Measurements from ENCODE around the gene TP53RK.

DNA sequence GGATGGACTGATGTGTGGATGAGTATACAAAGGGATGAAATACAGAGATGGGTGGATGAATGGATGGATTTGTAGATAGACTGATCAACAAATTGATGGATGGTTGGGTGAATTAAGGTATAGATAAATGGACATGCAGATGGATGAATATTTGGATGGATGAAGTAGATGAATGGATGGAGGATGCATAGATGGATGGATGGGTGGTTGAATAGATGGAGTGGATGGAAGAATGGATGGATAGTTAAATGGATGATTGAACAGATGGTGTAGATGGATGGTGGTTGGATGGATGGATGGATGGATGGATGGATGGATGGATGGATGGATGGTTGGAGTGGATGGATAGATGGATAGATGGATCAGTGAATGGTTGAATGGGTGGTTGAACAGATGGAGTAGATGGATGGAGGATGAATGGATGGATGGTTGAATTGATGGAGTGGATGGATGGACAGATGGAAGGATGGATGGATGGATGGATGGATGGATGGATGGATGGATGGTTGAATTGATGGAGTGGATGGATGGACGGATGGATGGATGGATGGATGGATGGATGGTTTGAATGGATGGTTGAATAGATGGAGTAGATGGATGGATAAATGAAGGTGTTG, 35.2 kb upstream of the TP53RK start:
- TF ChIP-seq, protein P1, sequence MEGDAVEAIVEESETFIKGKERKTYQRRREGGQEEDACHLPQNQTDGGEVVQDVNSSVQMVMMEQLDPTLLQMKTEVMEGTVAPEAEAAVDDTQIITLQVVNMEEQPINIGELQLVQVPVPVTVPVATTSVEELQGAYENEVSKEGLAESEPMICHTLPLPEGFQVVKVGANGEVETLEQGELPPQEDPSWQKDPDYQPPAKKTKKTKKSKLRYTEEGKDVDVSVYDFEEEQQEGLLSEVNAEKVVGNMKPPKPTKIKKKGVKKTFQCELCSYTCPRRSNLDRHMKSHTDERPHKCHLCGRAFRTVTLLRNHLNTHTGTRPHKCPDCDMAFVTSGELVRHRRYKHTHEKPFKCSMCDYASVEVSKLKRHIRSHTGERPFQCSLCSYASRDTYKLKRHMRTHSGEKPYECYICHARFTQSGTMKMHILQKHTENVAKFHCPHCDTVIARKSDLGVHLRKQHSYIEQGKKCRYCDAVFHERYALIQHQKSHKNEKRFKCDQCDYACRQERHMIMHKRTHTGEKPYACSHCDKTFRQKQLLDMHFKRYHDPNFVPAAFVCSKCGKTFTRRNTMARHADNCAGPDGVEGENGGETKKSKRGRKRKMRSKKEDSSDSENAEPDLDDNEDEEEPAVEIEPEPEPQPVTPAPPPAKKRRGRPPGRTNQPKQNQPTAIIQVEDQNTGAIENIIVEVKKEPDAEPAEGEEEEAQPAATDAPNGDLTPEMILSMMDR (IDR thresholded peaks at IDR 0.05; ENCODE audit: low read depth, low read length, missing input control), result no peak
- TF ChIP-seq RAD21 (IDR thresholded peaks at IDR 0.05), result no peak
- TF ChIP-seq GABPA (IDR thresholded peaks at IDR 0.05 in 1 of 2, conservative IDR thresholded peaks at IDR 0.05 in 1 of 2), result no peak
- no peak for TF ChIP-seq FOXA1 (IDR thresholded peaks at IDR 0.05)
- no peak for TF ChIP-seq JUND (IDR thresholded peaks at IDR 0.05)
- no peak for TF ChIP-seq TAF1 (conservative IDR thresholded peaks at IDR 0.05)
- no peak for TF ChIP-seq YY1 (IDR thresholded peaks at IDR 0.05)
- TF ChIP-seq, protein P2, sequence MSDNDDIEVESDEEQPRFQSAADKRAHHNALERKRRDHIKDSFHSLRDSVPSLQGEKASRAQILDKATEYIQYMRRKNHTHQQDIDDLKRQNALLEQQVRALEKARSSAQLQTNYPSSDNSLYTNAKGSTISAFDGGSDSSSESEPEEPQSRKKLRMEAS (IDR thresholded peaks at IDR 0.05), result no peak
- TF ChIP-seq SP1 (IDR thresholded peaks at IDR 0.05), result no peak
- TF ChIP-seq, protein P3, sequence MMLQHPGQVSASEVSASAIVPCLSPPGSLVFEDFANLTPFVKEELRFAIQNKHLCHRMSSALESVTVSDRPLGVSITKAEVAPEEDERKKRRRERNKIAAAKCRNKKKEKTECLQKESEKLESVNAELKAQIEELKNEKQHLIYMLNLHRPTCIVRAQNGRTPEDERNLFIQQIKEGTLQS (IDR thresholded peaks at IDR 0.05), result no peak
- TF ChIP-seq HNF4G (IDR thresholded peaks at IDR 0.05), result no peak
